Measurements from ENCODE around the gene REG4.

DNA sequence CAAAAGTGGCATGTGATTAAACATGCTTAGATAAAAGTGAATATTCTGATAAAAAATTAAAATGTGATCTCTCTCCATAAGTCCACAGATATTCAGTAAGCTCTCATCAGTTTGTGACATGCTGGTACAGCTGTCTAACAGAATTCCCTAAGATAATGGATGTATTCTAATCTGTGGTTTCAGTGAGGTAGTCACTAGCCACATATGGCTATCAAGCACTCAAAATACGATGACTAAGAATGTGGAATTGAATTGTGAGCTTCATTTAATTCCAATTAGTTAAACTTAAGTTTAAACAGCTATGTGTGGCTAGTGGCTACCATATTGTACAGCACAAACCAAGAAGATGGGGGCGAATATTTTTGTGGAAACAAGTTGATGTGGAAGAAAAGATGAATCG lies 4.1 kb upstream of the REG4 start:
- TF ChIP-seq, protein P1, sequence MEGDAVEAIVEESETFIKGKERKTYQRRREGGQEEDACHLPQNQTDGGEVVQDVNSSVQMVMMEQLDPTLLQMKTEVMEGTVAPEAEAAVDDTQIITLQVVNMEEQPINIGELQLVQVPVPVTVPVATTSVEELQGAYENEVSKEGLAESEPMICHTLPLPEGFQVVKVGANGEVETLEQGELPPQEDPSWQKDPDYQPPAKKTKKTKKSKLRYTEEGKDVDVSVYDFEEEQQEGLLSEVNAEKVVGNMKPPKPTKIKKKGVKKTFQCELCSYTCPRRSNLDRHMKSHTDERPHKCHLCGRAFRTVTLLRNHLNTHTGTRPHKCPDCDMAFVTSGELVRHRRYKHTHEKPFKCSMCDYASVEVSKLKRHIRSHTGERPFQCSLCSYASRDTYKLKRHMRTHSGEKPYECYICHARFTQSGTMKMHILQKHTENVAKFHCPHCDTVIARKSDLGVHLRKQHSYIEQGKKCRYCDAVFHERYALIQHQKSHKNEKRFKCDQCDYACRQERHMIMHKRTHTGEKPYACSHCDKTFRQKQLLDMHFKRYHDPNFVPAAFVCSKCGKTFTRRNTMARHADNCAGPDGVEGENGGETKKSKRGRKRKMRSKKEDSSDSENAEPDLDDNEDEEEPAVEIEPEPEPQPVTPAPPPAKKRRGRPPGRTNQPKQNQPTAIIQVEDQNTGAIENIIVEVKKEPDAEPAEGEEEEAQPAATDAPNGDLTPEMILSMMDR (IDR thresholded peaks at IDR 0.05): no peak
- TF ChIP-seq POLR2A (IDR thresholded peaks at IDR 0.05): no peak
